Measurements from ENCODE around the gene FAM168A. TPM values are rescaled to one million over a fixed set of nuclear protein-coding genes. Genes with fewer than 3 reads are reported as not detected.
"Not testable (repeated sequence)": the region's sequence is repeated elsewhere in the genome, so short reads cannot be mapped to it uniquely, and the experiment has no call there.

The FAM168A gene
- total and polyA plus RNA-seq, 4 donors = 5.5 to 52.0 (median 25.5) TPM

- WGBS, 2 donors = 16 to 30% methylated on average over 1 of the region's 1 CpG
- DNase-seq = no peak
- no peak overlapping the region for H3K4me3 ChIP-seq (ENCODE audit: low read length in 2 of 2)
- no peaks in the 10 kb centered on the region for H3K27me3 ChIP-seq (ENCODE audit: control insufficient read depth in 1 of 2, insufficient read depth in 2 of 2, low read length in 1 of 2)
- no peak overlapping the region for H3K27ac ChIP-seq (ENCODE audit: low read depth in 1 of 2, low read length in 2 of 2)
- ATAC-seq (ENCODE audit: low FRiP score) = peak; percentile 73
- H3K4me1 ChIP-seq (ENCODE audit: control insufficient read depth in 1 of 2, insufficient read depth in 2 of 2, low read length in 2 of 2) = peaks cover 6% of the 10 kb centered on the region in 2 donors
- no peaks in the 10 kb centered on the region for H3K36me3 ChIP-seq (ENCODE audit: control insufficient read depth in 1 of 2, insufficient read depth in 2 of 2, low read length in 1 of 2)
- H3K9me3 ChIP-seq (ENCODE audit: control insufficient read depth, low read length) = no peaks in the 10 kb centered on the region
- intact Hi-C loops (cut with DNase I) = no loop called here
Observed at GRCh38 chr11:73493956-73494598, 103.8 kb downstream of the FAM168A start.

DNA sequence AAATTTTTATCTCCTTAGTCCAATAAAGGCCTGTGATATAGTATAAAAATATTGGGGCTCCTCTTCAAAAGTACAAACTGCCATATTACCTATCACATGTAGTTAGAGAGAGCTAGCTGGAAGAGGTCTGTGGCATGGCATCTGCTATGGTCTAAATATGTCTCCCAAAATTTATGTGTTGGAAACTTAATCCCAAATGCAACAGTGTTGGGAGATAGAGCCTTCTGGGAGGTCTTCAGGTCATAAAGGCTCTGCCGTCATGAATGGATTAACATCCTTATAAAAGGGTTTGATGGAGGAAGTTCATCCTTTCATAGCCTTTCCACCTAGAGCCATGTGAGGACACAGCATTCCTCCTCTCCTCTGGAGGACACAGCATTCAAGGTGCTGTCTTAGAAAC lies 116.3 kb downstream of the FAM168A start:
- Histone ChIP-seq H3K36me3 (ENCODE audit: control insufficient read depth in 1 of 2, insufficient read depth in 2 of 2, low read length in 1 of 2) (no peaks in the 10 kb centered on the region), H3K27ac (ENCODE audit: low read depth in 1 of 2, low read length in 2 of 2) (no peak overlapping the region), H3K9me3 (ENCODE audit: control insufficient read depth, low read length) (no peaks in the 10 kb centered on the region), H3K4me3 (ENCODE audit: low read length in 2 of 2) (no peak overlapping the region), H3K4me1 (ENCODE audit: control insufficient read depth in 1 of 2, insufficient read depth in 2 of 2, low read length in 2 of 2) (no peaks in the 10 kb centered on the region), H3K27me3 (ENCODE audit: control insufficient read depth in 1 of 2, insufficient read depth in 2 of 2, low read length in 1 of 2) (no peaks in the 10 kb centered on the region)
- DNase-seq = no peak
- intact Hi-C loops (cut with DNase I) = no loop called here
- 96 to 97% methylated on average over 1 of the region's 1 CpG for WGBS, 2 donors
- no peak for ATAC-seq (ENCODE audit: low FRiP score)

GRCh38 chr11:73480677-73481076 lies 117.2 kb downstream of the FAM168A start:
- no peak for ATAC-seq (ENCODE audit: low FRiP score)
- WGBS, 2 donors = 59 to 61% methylated on average over 2 of the region's 2 CpGs
- intact Hi-C loops (cut with DNase I) = no loop called here

GRCh38 chr11:73478737-73479347 lies 119.1 kb downstream of the FAM168A start:
- Histone ChIP-seq H3K9me3 (ENCODE audit: control insufficient read depth, low read length) (no peaks in the 10 kb centered on the region), H3K27ac (ENCODE audit: low read depth in 1 of 2, low read length in 2 of 2) (no peak overlapping the region), H3K4me3 (ENCODE audit: low read length in 2 of 2) (no peak overlapping the region), H3K36me3 (ENCODE audit: control insufficient read depth in 1 of 2, insufficient read depth in 2 of 2, low read length in 1 of 2) (no peaks in the 10 kb centered on the region), H3K4me1 (ENCODE audit: control insufficient read depth in 1 of 2, insufficient read depth in 2 of 2, low read length in 2 of 2) (peaks cover 0 to 2% of the 10 kb centered on the region in 2 donors), H3K27me3 (ENCODE audit: control insufficient read depth in 1 of 2, insufficient read depth in 2 of 2, low read length in 1 of 2) (no peaks in the 10 kb centered on the region)
- ATAC-seq (ENCODE audit: low FRiP score) (no peak), DNase-seq (no peak)
- WGBS, 2 donors = 82 to 88% methylated on average over 1 of the region's 1 CpG
- intact Hi-C loops (cut with DNase I) = no loop called here

More at GRCh38 chr11:73480677-73481076, 117.2 kb downstream of the FAM168A start:
- Histone ChIP-seq H3K4me1 (ENCODE audit: control insufficient read depth in 1 of 2, insufficient read depth in 2 of 2, low read length in 2 of 2) (no peaks in the 10 kb centered on the region), H3K4me3 (ENCODE audit: low read length in 2 of 2) (no peak overlapping the region), H3K9me3 (ENCODE audit: control insufficient read depth, low read length) (no peaks in the 10 kb centered on the region), H3K36me3 (ENCODE audit: control insufficient read depth in 1 of 2, insufficient read depth in 2 of 2, low read length in 1 of 2) (no peaks in the 10 kb centered on the region), H3K27me3 (ENCODE audit: control insufficient read depth in 1 of 2, insufficient read depth in 2 of 2, low read length in 1 of 2) (no peaks in the 10 kb centered on the region), H3K27ac (ENCODE audit: low read depth in 1 of 2, low read length in 2 of 2) (no peak overlapping the region)
- no peak for DNase-seq

DNA sequence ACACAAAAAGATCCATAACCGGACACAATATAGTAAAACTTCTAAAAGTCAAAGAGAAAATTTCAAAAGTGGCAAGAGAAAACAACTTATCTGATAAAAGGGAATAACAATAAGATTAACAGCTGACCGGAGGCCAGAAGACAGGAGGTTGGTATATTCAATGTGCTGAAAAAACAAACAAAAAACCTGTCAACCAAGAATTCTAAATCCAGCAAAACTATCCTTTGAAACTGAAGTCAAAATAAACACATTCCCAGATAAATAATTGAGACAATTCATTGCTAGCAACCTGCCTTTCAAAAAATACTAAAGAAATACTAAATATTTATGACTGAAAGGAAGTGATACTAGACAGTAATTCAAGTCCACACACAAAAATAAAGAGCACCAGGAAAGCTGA lies 120.4 kb downstream of the FAM168A start:
- no peaks in the 10 kb centered on the region for H3K36me3 ChIP-seq (ENCODE audit: control insufficient read depth in 1 of 2, insufficient read depth in 2 of 2, low read length in 1 of 2)
- DNase-seq = no peak
- no peak overlapping the region for H3K4me3 ChIP-seq (ENCODE audit: low read length in 2 of 2)
- H3K27me3 ChIP-seq (ENCODE audit: control insufficient read depth in 1 of 2, insufficient read depth in 2 of 2, low read length in 1 of 2) = no peaks in the 10 kb centered on the region
- 94 to 95% methylated on average over 2 of the region's 2 CpGs for WGBS, 2 donors
- ATAC-seq (ENCODE audit: low FRiP score) = no peak
- H3K9me3 ChIP-seq (ENCODE audit: control insufficient read depth, low read length) = no peaks in the 10 kb centered on the region
- intact Hi-C loops (cut with DNase I) = no loop called here
- H3K4me1 ChIP-seq (ENCODE audit: control insufficient read depth in 1 of 2, insufficient read depth in 2 of 2, low read length in 2 of 2) = peaks cover 0 to 2% of the 10 kb centered on the region in 2 donors
- no peak overlapping the region for H3K27ac ChIP-seq (ENCODE audit: low read depth in 1 of 2, low read length in 2 of 2)

DNA sequence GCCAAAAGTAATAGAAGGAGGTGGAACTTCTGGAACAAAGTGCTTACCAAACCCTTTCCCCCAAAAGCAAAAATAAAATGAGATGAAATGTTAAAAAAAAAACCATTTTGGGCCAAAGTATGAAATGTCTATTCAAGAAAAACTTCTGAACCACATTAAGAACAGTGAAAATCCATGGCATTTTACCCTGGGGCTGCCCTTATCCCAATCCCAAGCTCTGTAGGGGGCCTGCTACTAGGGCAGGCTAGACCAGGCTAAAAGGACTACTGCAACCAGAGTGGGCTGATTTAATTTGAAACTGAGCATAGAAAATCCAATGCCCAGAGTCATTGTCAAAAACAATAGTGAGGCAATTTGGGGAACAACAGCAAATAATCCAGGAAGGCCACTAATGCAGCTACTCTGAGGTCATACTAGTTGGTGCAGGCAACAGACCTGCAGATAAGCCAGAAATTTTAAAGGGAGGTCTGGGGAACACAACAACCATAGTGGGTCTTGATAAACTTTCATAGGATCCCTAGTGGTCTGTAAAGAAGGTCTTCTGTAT lies 122.3 kb downstream of the FAM168A start:
- H3K27me3 ChIP-seq (ENCODE audit: control insufficient read depth in 1 of 2, insufficient read depth in 2 of 2, low read length in 1 of 2) = no peaks in the 10 kb centered on the region
- intact Hi-C loops (cut with DNase I) = no loop called here
- no peak overlapping the region for H3K27ac ChIP-seq (ENCODE audit: low read depth in 1 of 2, low read length in 2 of 2)
- H3K4me1 ChIP-seq (ENCODE audit: control insufficient read depth in 1 of 2, insufficient read depth in 2 of 2, low read length in 2 of 2) = peaks cover 0 to 2% of the 10 kb centered on the region in 2 donors
- H3K4me3 ChIP-seq (ENCODE audit: low read length in 2 of 2) = no peak overlapping the region
- no peaks in the 10 kb centered on the region for H3K9me3 ChIP-seq (ENCODE audit: control insufficient read depth, low read length)
- ATAC-seq (ENCODE audit: low FRiP score) (no peak), DNase-seq (no peak)
- H3K36me3 ChIP-seq (ENCODE audit: control insufficient read depth in 1 of 2, insufficient read depth in 2 of 2, low read length in 1 of 2) = no peaks in the 10 kb centered on the region

DNA sequence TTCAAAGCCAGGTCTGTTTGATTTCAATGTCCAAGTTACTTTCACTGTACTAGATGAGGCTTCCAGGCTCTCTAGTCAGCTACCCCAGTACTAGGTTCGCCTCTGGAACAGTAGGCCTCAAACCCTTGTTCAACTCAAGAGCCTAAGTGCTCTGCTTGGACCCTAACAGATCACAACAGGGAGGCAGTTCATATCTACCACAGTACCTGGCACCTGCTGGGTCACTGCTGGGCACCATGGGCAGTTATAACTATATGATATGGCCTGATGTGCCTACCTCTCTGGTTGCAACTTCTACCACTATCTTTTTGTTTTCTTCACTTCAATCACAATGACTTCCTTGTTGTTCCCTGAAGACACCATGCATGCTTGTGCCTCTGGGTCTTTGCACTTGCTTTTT lies 124.7 kb downstream of the FAM168A start:
- H3K9me3 ChIP-seq (ENCODE audit: control insufficient read depth, low read length) = no peaks in the 10 kb centered on the region
- intact Hi-C loops (cut with DNase I) = no loop called here
- peaks cover 2% of the 10 kb centered on the region in 2 donors for H3K4me1 ChIP-seq (ENCODE audit: control insufficient read depth in 1 of 2, insufficient read depth in 2 of 2, low read length in 2 of 2)
- no peak overlapping the region for H3K27ac ChIP-seq (ENCODE audit: low read depth in 1 of 2, low read length in 2 of 2)
- DNase-seq (no peak), ATAC-seq (ENCODE audit: low FRiP score) (no peak)
- no peaks in the 10 kb centered on the region for H3K36me3 ChIP-seq (ENCODE audit: control insufficient read depth in 1 of 2, insufficient read depth in 2 of 2, low read length in 1 of 2)
- H3K27me3 ChIP-seq (ENCODE audit: control insufficient read depth in 1 of 2, insufficient read depth in 2 of 2, low read length in 1 of 2) = no peaks in the 10 kb centered on the region
- no peak overlapping the region for H3K4me3 ChIP-seq (ENCODE audit: low read length in 2 of 2)
- 96 to 100% methylated on average over 1 of the region's 1 CpG for WGBS, 2 donors

DNA sequence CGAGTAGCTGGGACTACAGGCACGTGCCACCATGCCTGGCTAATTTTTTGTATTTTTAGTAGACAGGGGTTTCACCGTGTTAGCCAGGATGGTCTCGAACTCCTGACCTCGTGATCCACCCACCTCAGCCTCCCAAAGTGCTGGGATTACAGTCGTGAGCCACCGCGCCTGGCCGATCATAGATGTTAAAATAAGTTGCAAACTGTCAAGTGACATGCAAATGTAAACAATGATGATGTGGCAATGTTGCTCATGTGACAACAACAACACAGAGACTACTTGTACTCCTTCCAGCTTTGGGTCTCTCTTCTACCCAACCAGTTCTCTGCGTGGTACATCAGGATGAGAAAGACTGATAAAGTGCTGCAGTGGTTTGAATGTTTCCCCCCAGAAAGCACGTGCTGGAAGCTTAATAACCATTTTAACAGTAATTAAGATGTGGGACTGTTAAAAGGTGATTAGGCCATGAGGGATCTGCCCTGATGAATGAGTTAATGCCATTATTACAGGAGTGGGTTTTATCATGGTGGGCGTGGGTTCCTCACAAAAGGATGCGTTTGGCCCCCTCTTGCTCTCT lies 127.8 kb downstream of the FAM168A start:
- intact Hi-C loops (cut with DNase I) = not testable (repeated sequence)

DNA sequence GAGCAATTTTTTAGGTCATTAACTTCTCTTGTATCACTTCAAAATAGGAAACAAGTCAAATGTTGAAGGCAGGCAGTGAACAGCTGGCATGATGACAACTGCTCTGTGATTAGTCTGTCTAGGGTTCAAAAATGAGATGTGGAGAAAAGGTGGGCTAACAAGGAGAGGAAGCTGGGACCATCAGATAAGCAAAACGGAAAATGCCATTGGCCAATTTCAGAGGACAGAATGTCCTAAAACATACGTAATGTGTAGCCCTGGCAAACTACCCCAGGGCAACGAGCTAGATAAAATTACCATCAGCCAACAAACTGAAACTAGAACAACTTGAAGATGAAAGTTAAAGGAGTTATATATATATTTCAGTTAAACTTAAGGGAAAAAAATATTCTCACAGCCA lies 128.5 kb downstream of the FAM168A start:
- DNase-seq (no peak), ATAC-seq (ENCODE audit: low FRiP score) (peak; percentile 32)
- Histone ChIP-seq H3K4me1 (ENCODE audit: control insufficient read depth in 1 of 2, insufficient read depth in 2 of 2, low read length in 2 of 2) (peaks cover 1 to 2% of the 10 kb centered on the region in 2 donors), H3K9me3 (ENCODE audit: control insufficient read depth, low read length) (no peaks in the 10 kb centered on the region), H3K27me3 (ENCODE audit: control insufficient read depth in 1 of 2, insufficient read depth in 2 of 2, low read length in 1 of 2) (no peaks in the 10 kb centered on the region), H3K27ac (ENCODE audit: low read depth in 1 of 2, low read length in 2 of 2) (no peak overlapping the region), H3K4me3 (ENCODE audit: low read length in 2 of 2) (no peak overlapping the region), H3K36me3 (ENCODE audit: control insufficient read depth in 1 of 2, insufficient read depth in 2 of 2, low read length in 1 of 2) (no peaks in the 10 kb centered on the region)
- WGBS, 2 donors = 5 to 13% methylated on average over 3 of the region's 3 CpGs
- intact Hi-C loops (cut with DNase I) = no loop called here

More for the DNA sequence above, 127.8 kb downstream of the FAM168A start:
- H3K4me1 ChIP-seq (ENCODE audit: control insufficient read depth in 1 of 2, insufficient read depth in 2 of 2, low read length in 2 of 2); H3K9me3 ChIP-seq (ENCODE audit: control insufficient read depth, low read length); H3K27ac ChIP-seq (ENCODE audit: low read depth in 1 of 2, low read length in 2 of 2); ATAC-seq (ENCODE audit: low FRiP score); H3K27me3 ChIP-seq (ENCODE audit: control insufficient read depth in 1 of 2, insufficient read depth in 2 of 2, low read length in 1 of 2); H3K36me3 ChIP-seq (ENCODE audit: control insufficient read depth in 1 of 2, insufficient read depth in 2 of 2, low read length in 1 of 2); H3K4me3 ChIP-seq (ENCODE audit: low read length in 2 of 2); DNase-seq: not testable (repeated sequence)
- 83% methylated on average over 13 of the region's 13 CpGs for WGBS, 2 donors

Measured in aorta (tissue), 5 donors.